DOHH2 (cell line): ENCODE data around the gene S100A4.

ENCODE experiments used
- H3F3A ChIP-seq: fragments of 200-600 bp; sonication (generic), shearing (Covaris generic); 2 replicates; pipeline ENCODE4 v1.6.0; 2016; ENCODE audit warnings: antibody characterized with exemption, mild to moderate bottlenecking; ENCODE audit not compliant: control insufficient read depth, insufficient read depth
- H3K27ac ChIP-seq: fragments of 200-600 bp; sonication (generic); 2 replicates; pipeline ENCODE4 v1.5.1; 2014; ENCODE audit warnings: low read depth, mild to moderate bottlenecking, low read length, moderate library complexity
- H3K27me3 ChIP-seq: fragments of 200-600 bp; sonication (generic); 2 replicates; pipeline ENCODE4 v1.6.1; 2014; ENCODE audit warnings: mild to moderate bottlenecking, low read length, mixed read lengths; ENCODE audit not compliant: control insufficient read depth
- H3K36me3 ChIP-seq: fragments of 200-600 bp; sonication (generic); 2 replicates; pipeline ENCODE4 v1.6.1; 2014; ENCODE audit warnings: mild to moderate bottlenecking, low read length, moderate library complexity, mixed read lengths; ENCODE audit not compliant: control insufficient read depth
- H3K4me1 ChIP-seq: fragments of 200-600 bp; sonication (generic); 2 replicates; pipeline ENCODE4 v1.6.1; 2014; ENCODE audit warnings: mild to moderate bottlenecking, low read length, mixed read lengths; ENCODE audit not compliant: control insufficient read depth
- H3K4me2 ChIP-seq: fragments of 200-600 bp; sonication (generic); 2 replicates; pipeline ENCODE4 v1.6.0; 2014; ENCODE audit warnings: mild to moderate bottlenecking, low read length, moderate library complexity
- H3K4me3 ChIP-seq: fragments of 200-600 bp; sonication (generic); 2 replicates; pipeline ENCODE4 v1.5.1; 2014; ENCODE audit warnings: mild to moderate bottlenecking, low read length, mixed read lengths
- H3K79me2 ChIP-seq: fragments of 200-600 bp; sonication (generic); 2 replicates; pipeline ENCODE4 v1.6.1; 2014; ENCODE audit warnings: mild to moderate bottlenecking, low read length, mixed read lengths; ENCODE audit not compliant: control insufficient read depth
- H3K9me2 ChIP-seq: fragments of 200-600 bp; sonication (generic); replicated peaks from 2 replicates; pipeline ENCODE4 v1.6.1; 2014; ENCODE audit warnings: mild to moderate bottlenecking, low read length, mixed read lengths; ENCODE audit not compliant: control insufficient read depth
- H3K9me3 ChIP-seq: fragments of 200-600 bp; sonication (generic); 2 replicates; pipeline ENCODE4 v1.6.1; 2014; ENCODE audit warnings: antibody characterized with exemption, low read length, mixed read lengths; ENCODE audit not compliant: control insufficient read depth, insufficient read depth
- H4K20me1 ChIP-seq: fragments of 200-600 bp; sonication (generic); 2 replicates; pipeline ENCODE4 v1.6.0; 2014; ENCODE audit warnings: low read depth, mild to moderate bottlenecking, antibody characterized with exemption, low read length, moderate library complexity; ENCODE audit not compliant: control insufficient read depth, insufficient read depth
- CTCF ChIP-seq: fragments of 200-600 bp; sonication (generic); IDR thresholded peaks from one replicate; pipeline ENCODE4 v1.5.1; 2014; ENCODE audit warnings: antibody characterized with exemption, mild to moderate bottlenecking, low read depth, low read length; ENCODE audit not compliant: poor library complexity, severe bottlenecking
- EZH2phosphoT487 ChIP-seq: fragments of 200-600 bp; sonication (generic); IDR thresholded peaks from 2 replicates; pipeline ENCODE4 v1.6.1; 2017; ENCODE audit warnings: borderline replicate concordance, mild to moderate bottlenecking, antibody characterized with exemption, low read length, moderate library complexity, mixed read lengths

S100A4 gene

GRCh38 chr1:153546371-153546770 lies 765 bp upstream of the S100A4 start:
- Histone ChIP-seq H3K36me3 (no peaks in the 10 kb centered on the region), H3K4me2 (no peak overlapping the region), H3K4me1 (peaks cover 12% of the 10 kb centered on the region), H3F3A (no peaks in the 10 kb centered on the region), H3K9me3 (no peaks in the 10 kb centered on the region), H3K79me2 (no peaks in the 10 kb centered on the region), H3K4me3 (no peak overlapping the region), H3K27me3 (peaks cover 41% of the 10 kb centered on the region), H4K20me1 (no peaks in the 10 kb centered on the region), H3K9me2 (no peaks in the 10 kb centered on the region), H3K27ac (no peak overlapping the region)
- TF ChIP-seq EZH2phosphoT487 (no peak), CTCF (no peak)

GRCh38 chr1:153544453-153545066 lies 1.0 kb downstream of the S100A4 start:
- H3K27me3 ChIP-seq = peaks cover 34% of the 10 kb centered on the region
- no peaks in the 10 kb centered on the region for H3K79me2 ChIP-seq
- H3K27ac ChIP-seq = no peak overlapping the region
- H3K4me1 ChIP-seq = peaks cover 12% of the 10 kb centered on the region
- H4K20me1 ChIP-seq = no peaks in the 10 kb centered on the region
- H3K4me2 ChIP-seq = no peak overlapping the region
- H3K36me3 ChIP-seq = no peaks in the 10 kb centered on the region
- no peaks in the 10 kb centered on the region for H3F3A ChIP-seq
- TF ChIP-seq EZH2phosphoT487 = no peak
- no peak for TF ChIP-seq CTCF
- no peaks in the 10 kb centered on the region for H3K9me2 ChIP-seq
- no peak overlapping the region for H3K4me3 ChIP-seq
- H3K9me3 ChIP-seq = no peaks in the 10 kb centered on the region

- Histone ChIP-seq H3K27ac (no peak overlapping the region), H3K4me2 (no peak overlapping the region)
- TF ChIP-seq EZH2phosphoT487 (no peak), CTCF (no peak)
These were observed 1.9 kb downstream of the S100A4 start for GRCh38 chr1:153543736-153544135.

More at GRCh38 chr1:153543736-153544135, 1.9 kb downstream of the S100A4 start:
- Histone ChIP-seq H3K27me3 (peaks cover 26% of the 10 kb centered on the region), H3K36me3 (no peaks in the 10 kb centered on the region), H3K79me2 (no peaks in the 10 kb centered on the region), H3F3A (no peaks in the 10 kb centered on the region), H3K4me3 (no peak overlapping the region), H4K20me1 (no peaks in the 10 kb centered on the region), H3K9me2 (no peaks in the 10 kb centered on the region), H3K4me1 (peaks cover 12% of the 10 kb centered on the region), H3K9me3 (no peaks in the 10 kb centered on the region)
